Fibroblast of skin of abdomen (primary cell): Measurements from ENCODE around the gene PTN. TPM values are rescaled to one million over a fixed set of nuclear protein-coding genes. Genes with fewer than 3 reads are reported as not detected.
A peak's percentile ranks its signal among the peaks of the same experiment; 100 is the strongest.

Experiments used
- DNase-seq: peaks from one replicate; pipeline ENCODE4 v3.0.0-alpha.2; 2013
- polyA plus RNA-seq, 2 experiments: library from polyadenylated mRNA; unstranded; fragments of 120-200 nt; gene quantifications; one replicate each; pipeline ENCODE4 v1.2.1, GENCODE V29; 2013; ENCODE audit not compliant: insufficient read length in 2 of 2

PTN gene, protein sequence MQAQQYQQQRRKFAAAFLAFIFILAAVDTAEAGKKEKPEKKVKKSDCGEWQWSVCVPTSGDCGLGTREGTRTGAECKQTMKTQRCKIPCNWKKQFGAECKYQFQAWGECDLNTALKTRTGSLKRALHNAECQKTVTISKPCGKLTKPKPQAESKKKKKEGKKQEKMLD
- 68.5 TPM for polyA plus RNA-seq (2013, experiment 1 of 2; ENCODE audit: insufficient read length)
- 72.0 TPM for polyA plus RNA-seq (2013, experiment 2 of 2; ENCODE audit: insufficient read length)

DNA sequence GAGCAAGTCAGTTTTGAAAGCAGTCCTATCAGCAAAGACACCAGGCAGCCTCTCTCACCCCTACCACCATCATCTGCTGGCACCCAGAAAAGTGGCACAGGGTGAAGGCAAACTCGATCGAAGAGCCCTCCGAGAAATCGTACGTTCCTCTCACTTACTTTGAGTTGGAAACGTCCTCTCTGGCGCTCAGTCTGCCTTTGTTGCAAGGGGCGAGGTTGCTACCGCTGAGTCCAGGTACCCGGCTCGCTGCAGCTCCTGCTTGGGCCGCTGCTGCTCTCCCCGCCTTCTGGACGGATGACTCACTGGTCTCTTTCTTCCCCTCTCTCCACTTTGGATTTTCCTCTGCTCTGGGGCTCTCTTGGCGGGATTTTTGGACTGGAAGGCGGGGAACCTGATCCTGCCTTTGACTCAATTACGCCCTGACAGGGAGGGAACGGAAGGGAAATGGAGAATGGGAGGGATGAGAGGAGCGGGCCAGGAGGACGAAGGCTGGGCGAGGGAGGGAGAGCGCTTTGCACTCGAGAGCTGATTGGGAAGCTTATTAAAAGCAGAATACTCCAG lies at the start of gene PTN:
Gene PTN (minus strand): TSS at position 453 of the 561 bp plus-strand sequence. CDS start 88,760 bp downstream, outside the sequence.
- DNase-seq, result peak; percentile 76

- DNase-seq, result no peak
These were observed 46.5 kb upstream of the PTN start for GRCh38 chr7:137390076-137390475.

GRCh38 chr7:137388916-137389315 lies 45.4 kb upstream of the PTN start:
- peak; percentile 57 for DNase-seq

DNA sequence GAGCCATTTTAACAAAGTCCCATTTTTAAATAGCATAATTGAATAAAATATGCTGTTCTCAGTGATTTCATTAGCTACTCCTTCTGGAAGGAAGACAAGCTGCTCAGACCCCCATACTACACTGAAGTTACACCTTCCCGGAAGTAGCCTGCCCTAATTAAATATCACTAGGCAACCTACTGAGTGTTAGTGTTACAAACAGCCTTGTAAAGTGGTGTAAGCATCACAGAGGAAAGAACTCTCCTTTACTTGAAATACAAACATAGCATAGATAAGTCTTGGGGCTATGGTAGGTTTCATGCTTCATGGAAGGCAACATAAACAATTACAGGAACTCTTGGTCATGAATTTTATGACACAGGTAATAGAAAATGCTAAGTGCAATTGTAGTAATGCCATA lies 43.4 kb upstream of the PTN start:
- no peak for DNase-seq

GRCh38 chr7:137381045-137381444 lies 37.5 kb upstream of the PTN start:
- no peak for DNase-seq

- no peak for DNase-seq
These were observed 30.0 kb upstream of the PTN start for GRCh38 chr7:137373507-137373906.

DNA sequence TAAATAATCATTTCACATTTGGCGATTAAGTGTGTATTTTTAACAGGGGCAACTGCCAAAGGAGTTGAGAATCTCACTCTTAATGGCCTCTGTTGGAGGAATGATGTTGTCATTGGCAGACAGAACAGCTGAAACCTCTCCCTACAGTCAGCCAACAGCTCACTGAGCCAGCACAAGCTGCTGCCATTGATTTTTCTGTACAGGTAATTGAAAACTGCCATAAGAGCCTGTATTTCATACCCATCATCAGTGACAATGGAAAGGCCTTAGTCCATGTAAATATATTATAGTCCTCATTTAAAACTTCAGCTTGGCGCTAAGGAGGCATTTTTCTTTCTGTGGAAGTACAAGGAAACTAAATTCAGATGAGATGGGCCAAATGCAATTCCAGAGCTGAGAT lies 28.1 kb upstream of the PTN start:
- no peak for DNase-seq

DNA sequence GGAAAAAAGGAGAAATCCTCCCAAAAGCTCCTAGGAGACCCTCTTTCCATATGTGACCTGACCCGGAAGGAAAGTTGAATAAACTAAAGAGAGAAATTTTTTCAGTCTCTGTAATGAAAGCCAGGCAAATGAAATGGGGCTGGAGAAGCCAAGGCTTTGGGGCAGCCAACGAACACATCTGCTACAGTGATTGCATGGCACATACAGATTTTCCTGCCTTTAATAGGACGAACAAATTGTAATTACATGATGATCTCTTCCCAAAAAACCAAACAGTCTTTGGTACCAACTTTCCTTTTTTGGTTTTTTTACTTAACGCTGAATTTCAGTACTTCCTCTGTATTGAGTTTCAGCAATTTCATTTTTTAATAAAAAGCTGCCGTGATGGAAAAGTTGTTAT lies 23.5 kb upstream of the PTN start:
- no peak for DNase-seq

- no peak for DNase-seq
These were observed 20.1 kb upstream of the PTN start for GRCh38 chr7:137363683-137364082.

GRCh38 chr7:137360087-137360679 lies 16.6 kb upstream of the PTN start:
- no peak for DNase-seq

- DNase-seq, result no peak
These were observed 11.4 kb upstream of the PTN start for GRCh38 chr7:137354961-137355360.

- peak; percentile 51 for DNase-seq
These were observed 10.9 kb upstream of the PTN start for GRCh38 chr7:137354396-137354795.

GRCh38 chr7:137351941-137352340 lies 8.4 kb upstream of the PTN start:
- no peak for DNase-seq

GRCh38 chr7:137345799-137346449 lies 2.4 kb upstream of the PTN start:
- DNase-seq, result no peak

GRCh38 chr7:137342828-137343261 lies 688 bp downstream of the PTN start:
- no peak for DNase-seq

DNA sequence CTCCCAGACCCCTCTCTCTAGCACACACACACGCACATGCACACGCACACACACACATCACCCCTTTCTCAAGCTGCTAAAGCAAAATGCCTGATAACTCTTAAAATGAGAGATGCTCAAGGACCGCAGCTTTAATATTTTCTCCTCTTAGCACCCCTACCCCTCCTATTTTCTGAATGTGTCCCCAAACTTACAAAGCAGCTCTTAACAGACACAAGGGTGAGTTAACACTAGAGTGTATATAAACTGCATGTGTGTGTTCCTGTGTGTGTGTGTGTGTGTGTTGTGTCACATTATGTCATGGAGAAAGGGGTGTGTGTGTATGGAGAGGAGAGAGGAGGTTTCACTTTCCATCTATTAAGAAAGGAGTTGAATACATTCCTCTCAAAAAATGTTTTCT lies 1.3 kb downstream of the PTN start:
- DNase-seq, result peak; percentile 27

- DNase-seq, result no peak
These were observed 5.6 kb downstream of the PTN start for GRCh38 chr7:137337902-137338301.

GRCh38 chr7:137335814-137336213 lies 7.7 kb downstream of the PTN start:
- DNase-seq, result no peak

GRCh38 chr7:137331378-137331777 lies 12.2 kb downstream of the PTN start:
- DNase-seq, result no peak

GRCh38 chr7:137329411-137329810 lies 14.1 kb downstream of the PTN start:
- DNase-seq, result no peak

- DNase-seq, result peak; percentile 12
These were observed 15.0 kb downstream of the PTN start for GRCh38 chr7:137328373-137329120.

- DNase-seq, result no peak
These were observed 17.6 kb downstream of the PTN start for GRCh38 chr7:137325927-137326326.
